GM18517 (cell line): ENCODE data around the gene GNG13.
"Not testable (repeated sequence)": the region's sequence is repeated elsewhere in the genome, so short reads cannot be mapped to it uniquely, and the experiment has no call there.

Source experiments
- ATAC-seq: cut with Tn5 transposase; IDR thresholded peaks from one replicate; pipeline ENCODE4 v1.9.1; 2021; ENCODE audit warnings: mild to moderate bottlenecking, moderate library complexity; ENCODE audit not compliant: unreplicated experiment

Gene GNG13

GRCh38 chr16:832652-833336 lies 32.3 kb upstream of the GNG13 start:
- no peak for ATAC-seq

GRCh38 chr16:831571-832413 lies 31.3 kb upstream of the GNG13 start:
- no peak for ATAC-seq

- no peak for ATAC-seq
Observed at GRCh38 chr16:830871-831570, 30.5 kb upstream of the GNG13 start.

GRCh38 chr16:830107-830870 lies 29.8 kb upstream of the GNG13 start:
- ATAC-seq: no peak

GRCh38 chr16:828891-829290 lies 28.4 kb upstream of the GNG13 start:
- ATAC-seq: no peak

GRCh38 chr16:827513-827912 lies 27.0 kb upstream of the GNG13 start:
- ATAC-seq: no peak

GRCh38 chr16:825341-826061 lies 25.0 kb upstream of the GNG13 start:
- ATAC-seq: no peak

GRCh38 chr16:824601-825000 lies 24.1 kb upstream of the GNG13 start:
- no peak for ATAC-seq

- no peak for ATAC-seq
Observed at GRCh38 chr16:824194-824593, 23.7 kb upstream of the GNG13 start.

GRCh38 chr16:822909-823297 lies 22.4 kb upstream of the GNG13 start:
- no peak for ATAC-seq

- ATAC-seq: no peak
Observed at GRCh38 chr16:822174-822908, 21.8 kb upstream of the GNG13 start.

GRCh38 chr16:821751-822150 lies 21.2 kb upstream of the GNG13 start:
- ATAC-seq: no peak

GRCh38 chr16:820748-821147 lies 20.2 kb upstream of the GNG13 start:
- ATAC-seq: no peak

GRCh38 chr16:820044-820408 lies 19.5 kb upstream of the GNG13 start:
- not testable (repeated sequence) for ATAC-seq

- no peak for ATAC-seq
Observed at GRCh38 chr16:819336-820043, 19.0 kb upstream of the GNG13 start.

- ATAC-seq: no peak
Observed at GRCh38 chr16:818592-818991, 18.1 kb upstream of the GNG13 start.

- ATAC-seq: no peak
Observed at GRCh38 chr16:818132-818531, 17.6 kb upstream of the GNG13 start.

- ATAC-seq: no peak
Observed at GRCh38 chr16:817001-817906, 16.7 kb upstream of the GNG13 start.
